Measurements from ENCODE around the gene KRTAP5-2.

DNA sequence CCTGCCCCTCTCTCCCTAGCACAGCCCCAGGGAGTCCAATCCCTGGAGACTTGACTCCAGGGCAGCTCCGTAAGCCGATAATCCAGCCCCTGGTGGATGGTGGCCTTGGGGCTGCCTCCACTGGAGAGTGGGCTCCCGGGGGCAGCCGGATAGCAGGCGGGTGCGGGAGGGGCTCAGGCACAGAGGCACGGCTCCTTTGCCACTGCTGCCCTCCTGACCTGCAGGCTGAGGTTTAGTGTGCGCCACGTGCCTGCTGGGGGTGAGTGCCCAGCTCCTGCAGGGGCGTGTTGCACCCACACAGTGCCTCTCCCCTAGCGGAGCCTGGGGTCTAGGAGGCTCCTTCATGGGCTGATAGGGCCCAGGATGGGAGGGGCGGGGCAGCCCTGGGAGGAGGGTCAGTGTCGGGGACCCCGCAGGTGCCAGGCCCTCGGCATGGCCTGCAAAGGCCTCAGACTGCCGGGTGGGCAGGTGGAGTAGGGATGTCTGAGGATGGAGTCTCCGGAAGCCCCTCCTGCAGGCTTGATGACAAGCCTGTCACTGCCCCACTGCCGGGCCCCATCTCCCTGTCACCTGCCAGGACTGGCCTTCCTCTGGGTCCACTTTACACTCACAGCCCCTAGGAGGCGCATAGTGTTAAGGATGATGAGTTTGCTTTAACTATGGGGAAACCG, 31.6 kb downstream of the KRTAP5-2 start:
- TF ChIP-seq, protein P1, sequence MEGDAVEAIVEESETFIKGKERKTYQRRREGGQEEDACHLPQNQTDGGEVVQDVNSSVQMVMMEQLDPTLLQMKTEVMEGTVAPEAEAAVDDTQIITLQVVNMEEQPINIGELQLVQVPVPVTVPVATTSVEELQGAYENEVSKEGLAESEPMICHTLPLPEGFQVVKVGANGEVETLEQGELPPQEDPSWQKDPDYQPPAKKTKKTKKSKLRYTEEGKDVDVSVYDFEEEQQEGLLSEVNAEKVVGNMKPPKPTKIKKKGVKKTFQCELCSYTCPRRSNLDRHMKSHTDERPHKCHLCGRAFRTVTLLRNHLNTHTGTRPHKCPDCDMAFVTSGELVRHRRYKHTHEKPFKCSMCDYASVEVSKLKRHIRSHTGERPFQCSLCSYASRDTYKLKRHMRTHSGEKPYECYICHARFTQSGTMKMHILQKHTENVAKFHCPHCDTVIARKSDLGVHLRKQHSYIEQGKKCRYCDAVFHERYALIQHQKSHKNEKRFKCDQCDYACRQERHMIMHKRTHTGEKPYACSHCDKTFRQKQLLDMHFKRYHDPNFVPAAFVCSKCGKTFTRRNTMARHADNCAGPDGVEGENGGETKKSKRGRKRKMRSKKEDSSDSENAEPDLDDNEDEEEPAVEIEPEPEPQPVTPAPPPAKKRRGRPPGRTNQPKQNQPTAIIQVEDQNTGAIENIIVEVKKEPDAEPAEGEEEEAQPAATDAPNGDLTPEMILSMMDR (IDR thresholded peaks at IDR 0.05; ENCODE audit: insufficient read depth, low read depth, low read length), result no peak
- no peak for TF ChIP-seq EZH2 (IDR thresholded peaks at IDR 0.05; ENCODE audit: insufficient read depth, low read length)

All from astrocyte (in vitro differentiated cells and primary cell).